Measurements from ENCODE around the gene BPHL. TPM values are rescaled to one million over a fixed set of nuclear protein-coding genes. Genes with fewer than 3 reads are reported as not detected.
"Not testable (repeated sequence)": the region's sequence is repeated elsewhere in the genome, so short reads cannot be mapped to it uniquely, and the experiment has no call there.

Gene BPHL
- total RNA-seq, 1 donor from 2014 or later: 26.5 TPM

DNA sequence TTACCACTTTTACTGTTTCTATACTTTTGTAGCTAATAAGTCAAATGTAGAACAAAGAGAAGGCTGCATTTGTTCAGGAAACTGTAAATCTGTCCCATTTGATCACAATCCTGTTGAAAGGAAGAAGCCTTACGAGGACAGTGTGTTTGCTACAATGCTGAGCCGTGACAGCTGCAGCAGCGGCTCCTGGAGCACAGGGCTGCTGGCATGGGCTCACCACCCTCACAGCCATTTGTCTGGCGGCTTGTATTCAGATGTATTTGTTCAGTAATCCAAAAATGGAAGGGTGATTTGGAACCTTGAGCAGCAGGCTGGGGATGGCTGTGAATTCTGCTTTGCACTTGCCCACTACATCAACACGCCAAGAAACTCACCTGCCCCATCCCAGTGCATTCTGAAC lies 33.2 kb downstream of the BPHL start:
- FAIRE-seq: no peak
- peak in 1 of 2 donors; percentile 39 for DNase-seq (ENCODE audit: low spot score in 2 of 2)

DNA sequence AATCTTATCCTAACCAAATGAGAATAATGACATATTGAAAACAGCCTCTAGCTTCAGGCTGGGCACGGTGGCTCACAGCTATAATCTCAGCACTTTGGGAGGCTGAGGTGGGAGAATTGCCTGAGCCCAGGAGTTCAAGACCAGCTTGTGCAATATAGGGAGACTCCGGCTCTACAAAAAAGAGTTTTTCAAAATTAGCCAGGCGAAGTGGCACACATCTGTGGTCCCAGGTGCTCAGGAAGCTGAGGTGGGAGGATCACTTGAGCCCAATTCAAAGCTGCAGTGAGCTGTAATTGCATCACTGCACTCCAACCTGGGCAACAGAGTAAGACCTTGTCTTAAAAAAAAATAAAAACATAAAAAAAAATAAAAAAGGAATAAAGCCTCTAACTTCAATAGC lies 34.2 kb downstream of the BPHL start:
- FAIRE-seq: no peak
- no peak for DNase-seq (ENCODE audit: low spot score in 2 of 2)

GRCh38 chr6:3155416-3155815 lies 36.9 kb downstream of the BPHL start:
- not testable (repeated sequence) for FAIRE-seq; DNase-seq (ENCODE audit: low spot score in 2 of 2)

DNA sequence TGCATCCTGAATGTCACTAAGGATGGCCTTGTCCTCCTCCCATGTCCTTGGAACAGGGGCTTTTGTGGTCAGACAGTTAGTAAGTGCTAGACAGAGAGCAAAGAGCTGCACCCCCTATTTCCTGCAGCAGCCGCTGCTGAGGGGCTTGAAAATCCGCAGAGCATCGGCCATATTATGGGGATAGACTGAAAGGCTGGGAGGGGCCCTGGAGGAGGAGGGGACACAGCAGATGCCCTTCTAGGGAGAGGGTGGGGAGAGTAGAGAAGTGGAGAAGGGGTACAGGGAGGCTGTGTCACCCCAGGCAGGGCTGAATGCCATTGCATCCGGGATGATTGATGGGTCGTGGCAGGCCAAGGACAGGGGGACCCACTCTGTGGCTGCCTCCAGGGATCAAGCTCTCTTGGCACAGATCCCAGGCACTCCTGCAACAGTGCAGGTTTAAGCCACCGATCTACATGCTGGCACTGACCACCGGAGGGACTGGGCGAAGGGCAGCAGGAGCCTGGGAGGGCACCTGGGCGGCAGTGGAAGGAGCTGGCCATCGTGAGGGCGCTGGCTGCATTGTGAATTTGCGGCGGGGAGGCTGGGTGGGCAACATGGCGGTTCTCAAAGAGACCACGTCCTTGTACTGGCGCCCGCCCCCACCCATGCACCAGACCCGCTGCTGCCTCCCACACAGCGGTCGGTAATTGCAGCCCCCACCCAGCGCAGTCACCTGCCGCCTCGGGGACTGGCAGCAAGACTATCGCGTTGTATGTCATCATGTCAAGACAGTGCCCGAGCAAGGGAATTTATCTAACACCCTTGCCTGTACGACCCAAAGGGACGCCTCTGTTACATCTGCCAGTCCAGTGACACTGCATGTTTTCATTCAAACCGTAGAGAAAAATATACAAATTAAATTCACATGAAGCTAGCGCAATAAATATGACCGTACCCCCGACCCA lies 37.9 kb downstream of the BPHL start:
- not testable (repeated sequence) for DNase-seq (ENCODE audit: low spot score in 2 of 2); FAIRE-seq

GRCh38 chr6:3157131-3157933 lies 38.8 kb downstream of the BPHL start, which contains the start of gene TUBB2A:
TSS of gene TUBB2A (minus strand) at chr6:3157544. CDS start at chr6:3157463, 81 bp downstream.
- FAIRE-seq: no peak
- DNase-seq (ENCODE audit: low spot score in 2 of 2): peak; percentile 97 to 99

DNA sequence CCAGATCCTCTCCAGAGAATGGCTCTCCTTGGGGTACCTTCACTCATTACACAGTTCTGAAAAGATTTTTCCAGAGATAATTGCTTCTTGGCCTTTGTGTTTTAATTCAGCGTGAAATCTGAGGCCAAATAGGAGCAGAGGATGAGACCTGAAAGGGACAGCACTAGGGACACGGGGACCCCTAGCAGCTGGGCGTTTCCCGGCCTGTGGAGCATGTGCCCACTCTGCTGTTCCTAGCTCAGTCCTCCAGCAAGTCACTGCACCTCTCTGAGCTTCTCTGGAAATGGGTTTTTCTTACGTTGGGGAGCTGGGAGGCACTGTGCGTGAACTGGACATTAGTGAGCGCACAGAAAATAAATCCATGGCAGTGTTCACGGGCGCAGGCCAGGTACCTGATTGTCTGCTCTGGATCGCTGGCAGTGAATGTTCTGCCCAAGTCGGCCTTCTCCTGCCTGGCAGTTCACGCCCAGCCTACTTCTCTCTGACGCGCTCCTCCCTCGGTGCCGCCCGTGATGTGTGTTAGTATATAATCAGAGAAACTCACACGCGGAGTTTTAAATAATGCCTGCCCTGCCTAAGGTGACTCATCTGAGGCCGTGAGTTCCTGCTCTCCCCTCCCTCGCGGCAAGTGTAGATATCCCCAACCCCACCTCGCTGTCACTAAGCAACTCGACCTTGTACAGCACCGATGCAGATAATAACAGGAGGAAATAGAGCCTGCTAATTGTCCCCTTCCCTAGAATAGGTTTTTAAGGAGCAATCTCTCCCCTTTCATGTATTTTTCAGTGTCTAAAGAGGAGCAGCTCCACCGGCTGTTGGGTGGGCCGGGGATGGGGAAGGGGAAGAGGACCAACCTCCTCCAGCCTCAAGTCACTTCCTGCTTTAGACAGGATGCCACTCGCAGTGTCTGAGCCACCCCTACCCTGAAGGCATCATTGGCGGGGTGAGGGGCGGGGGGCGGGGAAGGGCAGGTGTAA lies 41.6 kb downstream of the BPHL start:
- FAIRE-seq (no peak), DNase-seq (ENCODE audit: low spot score in 2 of 2) (peak in 1 of 2 donors; percentile 34)

GRCh38 chr6:3162067-3162497 lies 43.6 kb downstream of the BPHL start:
- DNase-seq (ENCODE audit: low spot score in 2 of 2) (no peak), FAIRE-seq (no peak)

GRCh38 chr6:3162565-3163247 lies 44.2 kb downstream of the BPHL start:
- DNase-seq (ENCODE audit: low spot score in 2 of 2): peak; percentile 68 to 71
- no peak for FAIRE-seq

- FAIRE-seq (no peak), DNase-seq (ENCODE audit: low spot score in 2 of 2) (no peak)
Measured at GRCh38 chr6:3163248-3163594, 44.7 kb downstream of the BPHL start.

DNA sequence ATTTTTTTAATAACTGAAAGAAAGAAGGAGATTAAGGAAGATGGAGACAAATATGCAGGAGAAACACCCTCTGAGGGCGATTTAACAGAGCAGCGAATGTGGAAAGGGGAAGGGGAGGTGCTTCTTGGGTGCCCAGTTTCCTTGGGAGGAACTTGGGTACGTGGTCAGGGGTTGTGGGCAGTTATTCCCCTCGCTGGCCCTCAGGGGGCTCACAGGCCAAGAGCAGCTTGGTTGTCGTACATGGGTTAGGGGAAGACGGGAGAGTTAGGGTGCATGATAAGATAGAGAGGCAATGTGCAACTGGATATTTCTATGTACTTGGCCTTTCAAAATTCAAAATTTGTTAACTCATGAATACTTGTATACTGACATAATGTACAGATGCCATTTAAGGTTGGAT lies 45.9 kb downstream of the BPHL start:
- DNase-seq (ENCODE audit: low spot score in 2 of 2) (no peak), FAIRE-seq (no peak)

DNA sequence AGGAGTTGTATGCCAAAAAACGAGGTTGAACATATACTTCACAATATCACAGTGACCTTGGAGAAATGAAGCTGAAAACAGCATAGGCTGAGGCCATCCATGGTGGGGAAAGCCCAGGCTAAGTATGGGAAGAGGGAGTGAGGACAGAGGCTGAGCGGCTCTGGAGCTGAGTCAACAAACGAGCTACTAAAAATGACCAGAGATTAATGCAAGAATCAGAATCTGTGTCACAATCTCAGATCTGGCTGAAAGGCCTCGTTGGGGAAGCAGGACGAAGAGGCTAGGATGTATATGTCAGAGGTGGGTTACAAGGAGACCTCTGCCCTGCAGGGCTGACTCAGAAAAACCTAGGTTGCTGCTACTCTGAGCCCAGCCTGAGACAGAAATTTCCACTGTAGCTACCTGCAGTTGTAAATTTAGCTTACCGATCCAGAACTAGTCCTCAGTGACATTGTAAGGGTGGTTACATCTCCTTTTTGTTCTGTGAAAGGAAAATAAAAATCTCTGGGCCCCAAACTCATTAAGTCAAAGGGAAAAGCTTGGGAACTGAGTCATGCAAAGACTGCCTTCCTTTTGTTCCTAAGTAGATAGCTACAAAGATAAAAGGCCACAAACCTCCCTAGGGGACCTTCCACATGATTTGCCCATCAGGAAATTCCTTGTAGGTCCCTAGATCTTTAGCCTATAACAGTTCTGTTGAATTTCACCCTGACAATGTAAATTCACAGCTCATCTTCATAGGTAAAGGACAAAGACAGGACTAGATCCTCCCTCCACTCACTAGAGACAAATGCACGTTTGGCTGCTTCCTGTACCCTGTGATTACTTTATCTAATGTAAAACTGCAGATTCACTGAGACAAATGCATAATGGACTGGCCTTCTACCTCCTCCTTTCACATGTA lies 47.4 kb downstream of the BPHL start:
- FAIRE-seq: no peak
- DNase-seq (ENCODE audit: low spot score in 2 of 2): no peak

DNA sequence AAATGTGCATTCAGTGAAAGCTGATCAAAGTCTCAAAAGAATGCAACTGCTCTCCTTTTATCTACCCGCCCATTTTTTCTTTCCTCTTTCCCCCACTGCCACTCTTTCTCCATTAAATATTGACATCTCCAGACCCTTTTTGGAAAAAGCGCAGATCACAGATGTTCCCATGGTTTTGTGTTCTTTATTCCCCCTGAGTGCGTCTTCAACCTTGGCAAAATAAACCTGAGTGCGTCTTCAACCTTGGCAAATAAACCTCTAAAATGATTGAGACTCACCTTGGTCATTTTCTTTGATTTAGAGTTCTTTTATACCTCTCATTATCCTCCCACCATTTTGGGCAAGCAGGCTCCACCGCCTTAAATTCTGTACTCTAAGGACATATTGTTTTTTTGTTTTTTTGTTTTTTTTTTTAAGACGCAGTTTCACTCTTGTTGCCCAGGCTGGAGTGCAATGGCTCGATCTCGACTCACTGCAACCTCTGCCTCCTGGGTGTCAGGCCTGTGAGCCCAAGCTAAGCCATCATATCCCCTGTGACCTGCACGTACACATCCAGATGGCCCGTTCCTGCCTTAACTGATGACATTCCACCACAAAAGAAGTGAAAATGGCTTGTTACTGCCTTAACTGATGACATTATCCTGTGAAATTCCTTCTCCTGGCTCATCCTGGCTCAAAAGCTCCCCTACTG lies 48.2 kb downstream of the BPHL start:
- not testable (repeated sequence) for DNase-seq (ENCODE audit: low spot score in 2 of 2); FAIRE-seq

DNA sequence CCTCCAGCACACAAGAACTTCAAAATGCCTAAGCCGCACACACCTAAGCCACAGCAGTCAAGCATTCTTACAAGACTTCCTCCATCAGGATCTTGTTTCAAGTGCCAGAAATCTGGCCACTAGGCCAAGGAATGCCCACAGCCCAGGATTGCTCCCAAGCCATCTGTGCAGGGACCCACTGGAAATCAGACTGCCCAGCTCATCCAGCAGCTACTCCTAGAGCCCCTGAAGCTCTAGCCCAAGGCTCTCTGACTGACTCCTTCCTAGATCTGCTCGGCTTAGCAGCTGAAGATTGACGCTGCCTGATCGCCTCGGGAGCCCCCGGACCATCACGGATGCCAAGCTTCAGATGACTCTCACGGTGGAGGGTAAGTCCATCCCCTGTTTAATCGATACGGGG lies 49.5 kb downstream of the BPHL start:
- FAIRE-seq; DNase-seq (ENCODE audit: low spot score in 2 of 2): not testable (repeated sequence)

DNA sequence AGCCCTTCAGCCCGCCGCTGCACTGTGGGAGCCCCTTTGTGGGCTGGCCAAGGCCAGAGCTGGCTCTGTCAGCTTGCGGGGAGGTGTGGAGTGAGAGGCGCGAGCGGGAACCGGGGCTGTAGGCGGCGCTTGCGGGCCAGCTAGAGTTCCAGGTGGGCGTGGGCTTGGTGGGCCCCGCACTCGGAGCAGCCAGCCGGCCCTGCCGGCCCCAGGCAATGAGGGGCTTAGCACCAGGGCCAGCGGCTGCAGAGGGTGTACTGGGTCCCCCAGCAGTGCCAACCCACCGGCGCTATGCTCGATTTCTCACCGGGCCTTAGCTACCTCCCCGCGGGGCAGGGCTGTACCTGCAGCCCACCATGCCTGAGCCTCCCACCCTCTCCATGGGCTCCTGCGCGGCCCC lies 52.2 kb downstream of the BPHL start:
- DNase-seq (ENCODE audit: low spot score in 2 of 2); FAIRE-seq: not testable (repeated sequence)

DNA sequence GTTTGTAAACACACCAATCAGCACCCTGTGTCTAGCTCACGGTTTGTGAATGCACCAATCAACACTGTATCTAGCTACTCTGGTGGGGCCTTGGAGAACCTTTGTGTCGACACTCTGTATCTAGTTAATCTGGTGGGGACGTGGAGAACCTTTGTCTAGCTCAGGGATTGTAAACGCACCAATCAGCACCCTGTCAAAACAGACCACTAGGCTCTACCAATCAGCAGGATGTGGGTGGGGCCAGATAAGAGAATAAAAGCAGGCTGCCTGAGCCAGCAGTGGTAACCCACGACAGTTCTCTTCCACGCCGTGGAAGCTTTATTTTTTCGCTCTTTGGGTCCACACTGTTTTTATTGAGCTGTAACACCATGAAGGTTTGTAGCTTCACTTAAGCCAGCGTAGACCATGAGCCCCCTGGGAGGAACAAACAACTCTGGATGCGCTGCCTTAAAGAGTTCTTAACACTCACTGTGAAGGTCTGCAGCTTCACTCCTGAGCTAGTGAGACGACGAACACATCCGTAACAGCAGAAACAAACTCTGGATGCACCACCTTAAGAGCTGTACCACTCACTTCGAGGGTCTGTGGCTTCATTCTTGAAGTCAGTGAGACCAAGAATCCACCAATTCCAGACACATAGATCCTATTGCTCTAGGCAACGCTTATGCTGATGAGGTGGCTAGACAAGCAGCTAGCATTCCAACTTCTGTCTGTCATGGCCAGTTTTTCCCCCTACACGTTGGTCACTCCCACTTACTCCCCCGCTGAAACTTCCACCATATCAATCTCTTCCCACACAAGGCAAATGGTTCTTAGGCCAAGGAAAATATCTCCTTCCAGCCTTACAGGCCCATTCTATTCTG lies 53.0 kb downstream of the BPHL start:
- DNase-seq (ENCODE audit: low spot score in 2 of 2); FAIRE-seq: not testable (repeated sequence)

GRCh38 chr6:3172789-3173188 lies 54.3 kb downstream of the BPHL start:
- not testable (repeated sequence) for FAIRE-seq; DNase-seq (ENCODE audit: low spot score in 2 of 2)

DNA sequence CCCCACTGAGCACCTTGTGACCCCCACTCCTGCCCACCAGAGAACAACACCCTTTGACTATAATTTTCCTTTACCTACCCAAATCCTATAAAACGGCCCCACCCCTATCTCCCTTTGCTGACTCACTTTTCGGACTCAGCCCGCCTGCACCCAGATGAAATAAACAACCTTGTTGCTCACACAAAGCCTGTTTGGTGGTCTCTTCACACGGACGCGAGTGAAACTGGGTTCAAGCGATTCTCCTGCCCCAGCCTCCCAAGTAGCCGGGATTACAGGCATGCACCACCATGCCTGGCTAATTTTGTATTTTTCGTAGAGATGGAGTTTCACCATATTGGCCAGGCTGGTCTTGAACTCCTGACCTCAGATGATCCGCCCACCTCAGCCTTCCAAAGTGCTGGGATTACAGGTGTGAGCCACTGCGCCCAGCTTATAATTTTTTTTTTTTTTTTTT lies 55.2 kb downstream of the BPHL start:
- not testable (repeated sequence) for FAIRE-seq; DNase-seq (ENCODE audit: low spot score in 2 of 2)
